IPS DF 6.9 (cell line): ENCODE measurements around the gene FOXA3.

ENCODE experiments used
- DNase-seq: peaks from one replicate; pipeline ENCODE4 v3.0.0-alpha.2; 2013; ENCODE audit warnings: low read depth, low spot score
- H3K27ac ChIP-seq: one replicate; pipeline ENCODE4 v1.5.1; 2013; ENCODE audit warnings: low read length, control low read depth
- H3K27me3 ChIP-seq: 2 replicates; pipeline ENCODE4 v1.6.1; 2013; ENCODE audit warnings: mild to moderate bottlenecking, low read length; ENCODE audit not compliant: control insufficient read depth, insufficient read depth
- H3K36me3 ChIP-seq: 2 replicates; pipeline ENCODE4 v1.6.1; 2013; ENCODE audit warnings: low read length; ENCODE audit not compliant: control insufficient read depth, insufficient read depth
- H3K4me1 ChIP-seq: 2 replicates; pipeline ENCODE4 v1.6.1; 2013; ENCODE audit warnings: low read length; ENCODE audit not compliant: control insufficient read depth, insufficient read depth
- H3K4me3 ChIP-seq: 2 replicates; pipeline ENCODE4 v1.5.1; 2013; ENCODE audit warnings: mild to moderate bottlenecking, low read length
- H3K9me3 ChIP-seq: 2 replicates; pipeline ENCODE4 v1.6.1; 2013; ENCODE audit warnings: low read length, inconsistent platforms; ENCODE audit not compliant: control insufficient read depth, insufficient read depth
- WGBS: extraction: QIAGEN DNeasy Blood & Tissue Kit; methylation state at CpG from one replicate; pipeline ENCODE4 v1.1.7; 2013; ENCODE audit warnings: mixed read lengths, missing lambda C conversion rate; ENCODE audit not compliant: insufficient read length, insufficient coverage; 5-methylcytosine and 5-hydroxymethylcytosine counted together

Gene FOXA3

DNA sequence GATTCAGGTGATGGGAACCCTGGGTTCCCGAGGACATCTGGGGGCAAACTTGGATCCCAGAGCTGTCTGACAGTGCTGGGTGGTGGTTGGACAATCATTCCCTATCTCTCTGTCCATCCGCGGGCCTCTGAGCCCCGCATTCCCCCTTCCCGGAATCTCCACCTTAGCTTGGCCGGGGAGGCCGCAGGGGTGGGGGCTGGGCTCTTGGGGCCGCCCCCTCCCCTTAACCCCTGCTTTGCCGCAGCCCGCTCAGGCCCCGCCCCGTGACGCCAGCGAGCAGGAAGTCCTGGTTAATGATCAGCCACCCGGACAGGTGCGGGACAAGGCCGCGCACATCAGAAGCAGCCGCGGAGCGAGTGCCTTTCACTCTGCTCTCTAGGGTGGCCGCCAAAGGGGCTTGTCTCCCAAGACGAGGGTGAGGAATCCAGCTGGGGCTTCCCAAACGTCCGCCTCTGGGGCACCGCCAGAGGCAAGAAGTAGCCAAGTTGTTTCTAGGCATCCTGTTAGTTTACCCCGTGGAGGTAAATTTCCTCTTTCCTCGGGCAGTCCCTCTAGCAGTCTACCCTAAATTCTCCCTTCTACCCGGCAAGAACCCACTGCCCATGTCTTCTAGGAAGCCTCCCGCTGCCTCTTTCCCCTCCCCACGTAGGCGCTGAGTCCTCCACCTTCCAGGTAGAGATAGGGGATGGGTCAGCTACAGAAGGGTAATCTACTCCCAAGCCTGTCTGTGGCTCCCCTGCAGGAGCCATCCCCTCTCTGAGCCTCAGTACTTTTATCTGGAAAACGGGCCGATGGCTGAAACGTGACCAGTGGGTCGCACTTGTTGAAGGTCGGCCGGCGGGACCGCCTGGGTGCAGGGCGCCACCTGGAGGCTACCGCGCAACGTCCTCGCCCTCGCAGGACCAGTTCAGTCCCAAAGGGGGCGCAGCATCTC is 18.8 kb downstream of the FOXA3 start:
- peak; percentile 74 for DNase-seq
- peaks cover 13% of the 10 kb centered on the region for H3K4me1 ChIP-seq
- no peaks in the 10 kb centered on the region for H3K9me3 ChIP-seq
- H3K36me3 ChIP-seq = peaks cover 10% of the 10 kb centered on the region; the same call in 1 of the 2 replicates
- H3K4me3 ChIP-seq = peak overlapping the region; percentile 38; the same call in 1 of the 2 replicates
- H3K27me3 ChIP-seq = no peaks in the 10 kb centered on the region
- WGBS = no CpG with 5 or more reads among the region's 47 CpGs
- H3K27ac ChIP-seq = no peak overlapping the region

DNA sequence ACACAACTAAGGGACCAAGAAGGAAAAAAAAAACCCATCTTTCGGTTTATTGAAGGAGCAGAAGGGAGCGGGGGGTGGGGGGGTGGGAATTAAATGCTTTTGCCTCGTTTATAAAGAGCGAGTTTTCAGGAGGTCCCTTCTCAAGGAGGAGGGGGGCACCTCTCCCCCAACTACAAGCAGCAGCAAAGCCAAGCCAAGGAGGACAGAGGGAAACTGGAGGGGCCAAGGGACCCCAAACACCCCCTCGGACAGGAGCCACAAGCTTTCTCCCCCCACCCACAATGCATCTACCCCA is 19.4 kb downstream of the FOXA3 start:
- WGBS = no CpG with 5 or more reads among the region's 5 CpGs
- no peak overlapping the region for H3K27ac ChIP-seq
- peaks cover 13% of the 10 kb centered on the region for H3K4me1 ChIP-seq
- H3K9me3 ChIP-seq = no peaks in the 10 kb centered on the region
- no peak for DNase-seq
- no peaks in the 10 kb centered on the region for H3K27me3 ChIP-seq
- no peak overlapping the region for H3K4me3 ChIP-seq
- H3K36me3 ChIP-seq = peaks cover 10% of the 10 kb centered on the region; the same call in 1 of the 2 replicates

DNA sequence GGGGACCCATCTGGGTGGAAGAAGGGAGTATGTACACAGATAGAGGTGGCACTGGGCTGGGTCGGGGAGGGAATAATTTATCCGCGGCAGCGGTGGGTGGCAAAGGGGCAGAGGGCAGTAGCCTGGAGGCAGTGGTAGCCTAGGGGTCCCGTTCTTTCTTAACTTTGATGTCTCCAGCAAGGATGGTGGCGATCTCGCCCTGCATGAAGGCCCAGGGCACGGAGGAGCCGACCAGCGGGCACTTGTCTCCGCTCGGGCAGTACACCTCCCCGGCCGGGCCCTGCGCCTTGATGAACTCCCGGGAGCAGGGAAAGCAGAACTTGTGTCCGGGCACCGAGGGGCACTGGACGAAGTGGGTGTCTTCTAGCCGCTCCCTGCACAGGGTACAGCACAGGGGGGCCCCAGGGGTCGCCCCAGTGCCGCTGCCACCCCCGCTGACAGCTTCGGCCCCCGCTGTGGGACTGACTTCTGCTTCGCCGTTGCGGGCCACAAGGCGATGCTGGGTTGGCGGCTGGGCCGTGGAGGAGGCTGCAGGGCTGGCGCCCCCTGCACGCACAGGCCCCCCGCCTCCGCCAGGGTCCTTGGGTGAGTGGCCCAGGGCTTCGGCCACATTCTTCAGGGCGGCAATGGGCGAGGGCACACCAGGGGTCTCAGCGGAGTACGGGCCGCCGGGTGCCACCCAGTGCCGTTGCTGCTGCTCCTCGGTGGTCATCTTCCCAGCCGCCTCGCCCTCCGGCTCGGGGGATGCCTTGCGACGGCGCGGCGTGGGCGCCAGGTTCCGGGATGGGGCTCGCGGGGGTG is 20.0 kb downstream of the FOXA3 start:
- H3K9me3 ChIP-seq = no peaks in the 10 kb centered on the region
- H3K4me1 ChIP-seq = peaks cover 13% of the 10 kb centered on the region
- H3K4me3 ChIP-seq = no peak overlapping the region
- no peaks in the 10 kb centered on the region for H3K27me3 ChIP-seq
- peaks cover 10% of the 10 kb centered on the region; the same call in 1 of the 2 replicates for H3K36me3 ChIP-seq
- no peak for DNase-seq
- WGBS = no CpG with 5 or more reads among the region's 57 CpGs
- H3K27ac ChIP-seq = no peak overlapping the region

DNA sequence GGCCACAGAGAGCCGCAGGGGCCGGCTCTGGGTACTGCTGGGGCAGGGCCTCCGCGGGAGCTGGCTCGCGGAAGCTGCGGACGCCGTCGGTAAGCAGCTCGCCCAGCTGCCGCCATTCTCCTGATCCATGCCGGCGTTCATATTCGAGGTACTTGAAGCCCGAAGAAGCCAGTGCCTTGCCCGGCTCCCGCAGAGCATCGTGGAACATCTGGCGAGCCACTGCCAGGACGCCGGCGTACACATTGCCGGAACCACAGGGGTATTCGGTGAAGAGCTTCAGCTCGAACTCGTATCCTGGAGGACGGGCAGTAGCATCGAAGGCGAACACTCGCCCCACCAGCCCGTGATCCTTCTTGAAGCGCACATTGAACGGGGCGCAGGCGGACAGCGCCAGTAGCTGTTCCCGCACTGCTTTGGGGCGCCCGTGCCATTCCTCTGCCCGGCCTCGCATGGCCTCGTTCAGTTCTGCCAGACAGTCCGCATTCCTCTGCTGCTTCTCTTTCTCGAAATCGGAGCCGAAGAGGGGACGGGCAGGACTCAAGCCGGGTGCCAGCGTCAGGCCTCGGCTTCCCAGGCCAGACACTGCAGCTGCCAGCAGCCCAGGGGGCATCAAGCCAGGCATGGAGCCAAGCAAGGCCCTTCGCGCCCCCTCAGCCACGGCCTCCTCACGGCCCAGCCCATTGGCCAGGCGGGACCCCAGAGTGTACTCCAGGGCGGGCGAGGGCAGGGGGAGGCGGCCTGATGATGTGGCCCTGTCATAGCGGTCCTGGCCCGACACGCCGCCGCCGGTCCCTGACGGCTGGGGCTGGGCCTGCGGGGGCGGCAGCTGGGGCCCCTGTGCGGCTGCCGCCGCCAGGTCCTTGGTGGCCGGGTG is 20.8 kb downstream of the FOXA3 start:
- Histone ChIP-seq H3K9me3 (no peaks in the 10 kb centered on the region), H3K4me3 (peak overlapping the region; percentile 83; the same call in 1 of the 2 replicates), H3K4me1 (peaks cover 13% of the 10 kb centered on the region), H3K27ac (no peak overlapping the region), H3K27me3 (no peaks in the 10 kb centered on the region), H3K36me3 (peaks cover 10% of the 10 kb centered on the region; the same call in 1 of the 2 replicates)
- no CpG with 5 or more reads among the region's 72 CpGs for WGBS
- no peak for DNase-seq

DNA sequence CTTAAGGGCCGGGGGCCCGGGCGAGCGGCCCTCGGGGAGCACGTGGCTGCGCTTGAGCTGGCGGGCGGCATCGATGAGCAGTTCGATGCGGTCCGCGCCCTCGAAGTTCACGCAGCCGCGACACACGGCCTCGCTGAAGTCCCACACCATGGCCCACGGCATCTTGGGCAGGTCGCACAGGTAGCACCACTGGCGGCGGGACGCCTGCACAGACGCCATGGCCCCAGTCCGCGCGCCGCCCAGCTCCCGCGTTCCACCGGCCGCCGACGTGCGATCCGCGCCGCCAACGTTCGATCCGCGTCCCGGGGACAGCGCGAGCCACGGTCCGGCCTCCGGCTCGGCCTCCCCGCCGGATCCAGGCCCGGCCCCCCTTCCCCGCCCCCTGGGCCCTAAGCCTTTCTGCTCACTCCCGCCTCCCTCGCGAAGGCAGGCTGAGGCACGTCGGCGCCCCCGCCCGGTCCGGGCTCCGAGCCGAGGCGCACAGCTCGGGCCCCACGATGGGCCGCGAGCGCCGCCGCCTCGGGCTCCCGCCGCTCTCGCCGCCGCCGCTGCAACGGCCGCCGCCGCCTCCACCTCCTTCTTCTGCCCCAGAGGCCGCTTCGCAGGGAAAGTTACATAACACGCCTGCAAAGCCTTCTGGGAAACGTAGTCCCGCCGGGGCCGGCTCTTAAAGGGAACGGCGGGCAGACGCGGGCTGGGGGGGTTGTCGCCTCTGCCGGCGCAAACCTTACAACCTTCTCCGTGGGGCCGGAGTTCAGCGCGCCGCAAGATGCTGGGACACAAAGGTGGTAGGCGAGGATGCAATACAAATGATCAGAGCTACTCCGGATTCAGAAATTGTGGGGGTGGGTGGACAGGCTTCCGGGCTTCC is 21.7 kb downstream of the FOXA3 start, which contains the start of gene IRF2BP1:
IRF2BP1 (minus strand) TSS at position 586 of the 871 bp plus-strand sequence; CDS start at position 219, 367 bp downstream.
- no peak for DNase-seq
- no peaks in the 10 kb centered on the region for H3K27me3 ChIP-seq
- no peaks in the 10 kb centered on the region for H3K9me3 ChIP-seq
- peaks cover 10% of the 10 kb centered on the region; the same call in 1 of the 2 replicates for H3K36me3 ChIP-seq
- peak within 1 kb of the TSS; percentile 83 for H3K4me3 ChIP-seq
- no peak within 1 kb of the TSS for H3K27ac ChIP-seq
- H3K4me1 ChIP-seq = peaks cover 13% of the 10 kb centered on the region
- WGBS = no CpG with 5 or more reads among the region's 107 CpGs

DNA sequence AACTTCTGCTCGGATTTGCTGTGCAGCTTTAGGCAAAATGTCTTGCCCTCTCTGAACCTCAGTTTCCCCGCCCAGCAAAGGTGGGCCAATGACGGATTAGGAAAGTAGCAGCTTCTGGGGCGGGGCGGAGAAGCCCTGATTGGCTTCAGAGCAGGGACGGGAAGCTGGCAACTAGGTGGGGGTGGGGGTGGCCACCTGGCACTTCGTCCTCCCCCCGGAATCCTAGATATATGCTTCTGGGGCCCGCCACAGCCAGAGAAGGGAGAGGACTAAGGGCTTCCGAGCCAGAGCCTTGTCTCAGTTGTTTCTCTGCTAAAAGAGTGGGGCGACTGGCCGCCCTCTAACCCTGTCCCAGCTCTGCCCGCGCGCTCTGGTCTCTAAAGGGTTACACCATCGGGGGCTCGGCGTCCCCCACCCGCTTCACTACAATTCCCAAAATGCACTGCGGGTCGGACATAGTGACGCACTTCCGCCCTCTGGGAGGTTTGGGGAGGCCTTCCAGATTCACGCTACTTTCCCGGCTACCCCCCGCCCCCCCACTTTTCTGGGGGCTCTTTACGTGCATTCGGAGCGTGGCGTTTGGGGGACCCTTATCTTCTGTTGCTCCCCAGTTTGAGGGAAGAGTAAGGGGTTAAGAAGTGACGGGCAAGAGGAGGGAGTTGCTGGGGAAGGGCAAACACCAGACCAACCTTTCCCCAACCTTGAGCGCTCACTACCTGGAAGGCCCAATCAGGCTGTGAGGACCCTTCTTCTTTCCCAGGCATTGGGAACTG is 22.5 kb downstream of the FOXA3 start:
- Histone ChIP-seq H3K4me1 (peaks cover 11% of the 10 kb centered on the region), H3K27me3 (no peaks in the 10 kb centered on the region), H3K36me3 (peaks cover 10% of the 10 kb centered on the region; the same call in 1 of the 2 replicates), H3K27ac (no peak overlapping the region), H3K4me3 (peak overlapping the region; percentile 83; the same call in 1 of the 2 replicates), H3K9me3 (no peaks in the 10 kb centered on the region)
- no CpG with 5 or more reads among the region's 32 CpGs for WGBS
- DNase-seq = peak; percentile 87

DNA sequence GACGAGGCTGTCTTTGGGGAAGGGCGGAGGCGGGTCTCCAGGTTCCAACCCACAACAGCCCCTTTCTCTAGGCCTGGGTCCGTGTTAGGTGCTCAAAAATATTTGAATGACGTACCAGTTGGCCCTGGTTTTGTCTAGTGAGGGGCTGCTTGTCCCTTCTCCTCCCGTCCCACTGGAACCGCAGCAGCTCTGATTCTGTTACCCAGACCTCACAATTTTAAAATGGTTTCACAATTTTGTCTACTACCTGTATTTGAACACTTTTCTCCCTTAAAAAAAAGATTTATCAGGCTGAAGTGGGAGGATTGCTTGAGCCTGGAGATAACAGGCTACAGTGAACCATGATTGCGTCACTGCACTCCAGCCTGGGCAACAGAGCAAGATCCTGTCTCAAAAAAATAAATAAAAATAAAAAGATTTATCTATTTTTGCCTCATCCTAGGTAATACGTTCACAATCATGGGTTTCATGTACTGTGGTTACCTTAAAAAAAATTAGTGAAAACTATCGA is 23.1 kb downstream of the FOXA3 start:
- peaks cover 8% of the 10 kb centered on the region for H3K4me1 ChIP-seq
- H3K4me3 ChIP-seq = peak overlapping the region; percentile 83; the same call in 1 of the 2 replicates
- no peak overlapping the region for H3K27ac ChIP-seq
- peaks cover 10% of the 10 kb centered on the region; the same call in 1 of the 2 replicates for H3K36me3 ChIP-seq
- H3K9me3 ChIP-seq = no peaks in the 10 kb centered on the region
- no peaks in the 10 kb centered on the region for H3K27me3 ChIP-seq
- DNase-seq = no peak
- no CpG with 5 or more reads among the region's 10 CpGs for WGBS

DNA sequence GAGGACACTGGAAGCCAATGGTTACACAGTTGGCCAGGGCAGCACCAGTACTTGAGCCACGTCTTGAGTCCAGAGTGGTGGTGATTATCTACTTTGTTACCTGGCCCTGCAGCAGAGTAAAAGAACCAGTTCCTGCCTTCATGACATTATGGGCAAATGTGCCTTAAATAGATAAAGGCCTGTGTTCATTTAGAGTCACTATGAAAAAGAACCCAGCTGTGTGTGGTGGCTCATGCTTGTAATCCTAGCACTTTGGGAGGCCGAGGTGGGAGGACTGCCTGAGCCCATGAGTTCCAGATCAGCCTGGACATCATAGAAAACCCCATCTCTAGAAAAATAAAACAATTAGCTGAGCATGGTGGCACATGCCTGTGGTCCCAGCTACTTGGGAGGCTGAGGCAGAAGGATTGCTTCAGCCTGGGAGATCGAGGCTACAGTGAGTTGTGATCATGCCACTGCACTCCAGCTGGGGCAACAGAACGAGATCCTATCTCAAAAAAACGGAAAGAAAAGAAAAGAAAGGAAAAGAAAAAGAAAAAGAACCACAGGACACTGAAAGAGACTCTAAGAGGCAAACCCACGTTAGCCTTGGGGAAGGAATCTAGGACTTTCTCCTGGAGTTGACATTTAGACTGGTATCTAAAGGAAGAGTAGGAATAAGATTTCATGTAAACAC is 25.2 kb downstream of the FOXA3 start:
- WGBS = no CpG with 5 or more reads among the region's 6 CpGs
- Histone ChIP-seq H3K4me3 (no peak overlapping the region), H3K36me3 (peaks cover 6% of the 10 kb centered on the region; the same call in 1 of the 2 replicates), H3K27me3 (no peaks in the 10 kb centered on the region), H3K27ac (no peak overlapping the region), H3K9me3 (no peaks in the 10 kb centered on the region), H3K4me1 (peaks cover 5% of the 10 kb centered on the region)
- no peak for DNase-seq
